ENCODE results near the gene SLC37A3.

The SLC37A3 gene

DNA sequence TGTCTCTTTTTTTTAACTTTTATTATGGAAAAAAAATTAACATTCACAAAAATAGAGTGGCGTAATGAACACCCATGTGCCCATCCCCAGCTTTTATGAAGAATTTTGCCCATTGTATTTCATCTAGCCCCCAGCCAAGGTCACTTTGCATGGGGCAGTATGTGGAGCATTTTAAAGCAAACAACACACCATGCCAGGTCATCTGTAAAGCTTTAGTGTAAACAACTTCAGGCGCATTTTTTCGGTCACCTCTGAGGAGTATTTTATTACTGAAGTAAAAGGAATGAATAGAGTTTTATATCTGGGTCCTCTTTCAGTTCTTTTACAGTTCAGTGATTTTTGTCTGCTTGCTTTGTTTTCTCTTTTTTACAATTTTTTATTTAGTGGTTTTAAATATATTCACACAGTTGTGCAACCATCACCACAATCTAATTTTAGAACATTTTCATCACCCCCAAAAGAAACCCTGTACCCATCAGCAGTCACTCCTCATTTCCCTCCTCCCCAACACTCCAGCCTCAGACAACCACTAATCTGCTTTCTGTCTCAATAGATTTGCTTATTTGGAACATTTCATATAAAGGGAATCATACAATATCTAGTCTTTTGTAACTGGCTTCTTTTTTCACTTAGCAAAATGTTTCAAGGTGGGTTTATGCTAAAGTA is 87.9 kb downstream of the SLC37A3 start:
- DNase-seq, result no peak

GRCh38 chr7:140308060-140308459 is 90.3 kb downstream of the SLC37A3 start:
- no peak for DNase-seq

GRCh38 chr7:140304191-140304799 is 94.0 kb downstream of the SLC37A3 start:
- DNase-seq, result peak; percentile 22

GRCh38 chr7:140300243-140301136 is 97.8 kb downstream of the SLC37A3 start:
- no peak for DNase-seq

GRCh38 chr7:140298213-140298612 is 100.1 kb downstream of the SLC37A3 start:
- no peak for DNase-seq

DNA sequence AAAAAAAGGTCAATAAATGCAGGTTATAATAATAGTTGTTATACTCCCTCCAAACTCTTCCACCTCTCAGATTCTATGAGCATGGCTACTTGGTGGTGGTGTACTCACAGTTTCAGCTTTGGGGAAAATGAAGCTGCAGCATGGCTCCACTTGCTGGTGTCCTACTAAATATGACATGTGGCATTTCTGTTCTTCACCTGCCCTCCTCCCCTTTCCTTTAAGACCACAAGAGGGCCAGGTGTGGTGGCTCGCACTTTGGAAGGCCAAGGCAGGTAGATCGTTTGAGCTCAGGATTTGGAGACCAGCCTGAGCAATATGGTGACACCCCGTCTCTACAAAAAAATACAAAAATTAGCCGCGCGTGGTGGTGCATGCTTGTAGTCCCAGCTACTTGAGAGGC is 101.1 kb downstream of the SLC37A3 start:
- DNase-seq, result no peak

GRCh38 chr7:140295224-140295738 is 103.0 kb downstream of the SLC37A3 start:
- no peak for DNase-seq

DNA sequence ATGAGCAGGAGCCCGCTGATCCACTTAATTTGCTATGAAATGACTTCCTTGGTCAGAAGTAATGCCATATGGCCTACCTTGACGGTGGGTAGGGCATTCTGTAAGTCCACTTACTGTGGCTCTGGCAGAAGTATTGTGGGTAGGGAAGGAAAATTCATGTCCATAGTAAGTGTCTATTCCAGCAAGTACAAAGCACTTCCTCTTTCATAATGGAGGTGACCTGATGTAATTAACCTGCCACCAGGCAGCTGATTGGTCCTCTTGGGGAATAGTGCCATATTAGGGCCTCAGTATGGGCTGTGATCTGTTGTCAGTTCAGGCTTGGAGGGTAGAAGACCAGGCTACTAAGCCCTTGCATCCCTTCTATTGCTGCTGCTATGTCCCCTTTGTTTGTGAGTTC is 103.9 kb downstream of the SLC37A3 start:
- DNase-seq, result no peak

- no peak for DNase-seq
These were observed 105.9 kb downstream of the SLC37A3 start for GRCh38 chr7:140292438-140292837.

- DNase-seq, result no peak
These were observed 108.5 kb downstream of the SLC37A3 start for GRCh38 chr7:140289804-140290203.

DNA sequence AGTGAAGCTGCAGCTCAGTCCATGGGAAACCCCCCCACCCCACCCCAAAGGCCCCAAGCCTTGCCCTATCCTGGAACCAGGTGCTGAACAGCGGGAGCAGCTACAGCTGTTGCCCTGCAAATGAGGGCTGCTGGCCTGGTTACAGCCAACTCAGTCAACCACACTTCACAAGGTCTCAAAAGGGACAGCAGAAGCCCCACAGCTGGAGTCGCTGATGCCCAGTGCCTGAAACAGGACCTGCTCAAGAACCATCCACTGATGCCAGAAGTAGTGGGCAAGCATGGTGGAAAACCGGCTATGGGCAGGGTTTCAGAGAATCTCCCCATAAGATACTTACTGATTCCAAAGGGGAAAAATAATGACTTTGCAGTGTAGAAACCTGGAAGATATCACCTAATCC is 110.3 kb downstream of the SLC37A3 start:
- no peak for DNase-seq

DNA sequence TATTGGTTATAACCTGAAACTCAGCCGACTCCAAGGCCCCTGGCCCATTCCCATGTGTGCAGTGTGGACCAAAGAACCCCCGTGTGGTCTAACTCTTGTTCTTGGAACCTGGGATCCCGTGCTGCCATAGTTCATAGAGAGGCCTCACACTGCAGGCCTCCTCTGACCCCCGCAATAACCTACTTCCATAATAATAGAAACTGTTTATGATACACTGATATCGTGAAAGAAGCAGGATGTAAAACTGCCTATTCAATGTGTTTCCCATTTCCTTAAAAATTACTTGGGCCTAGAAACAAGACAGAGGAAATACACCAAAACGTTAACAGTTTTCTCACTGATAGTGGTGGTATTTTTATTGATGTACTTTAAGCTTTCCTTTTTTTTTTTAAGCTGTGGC is 112.4 kb downstream of the SLC37A3 start:
- DNase-seq, result no peak

GRCh38 chr7:140284062-140284461 is 114.3 kb downstream of the SLC37A3 start:
- DNase-seq, result no peak

All from NCI-H82 (cell line).